A549 (cell line): ENCODE measurements around the gene EPS8.

Experiments
- FOSL2 ChIP-seq, 2 experiments: fragments of 450-650 bp in 1 of 2; fragments of >200 bp in 1 of 2; sonication (Bioruptor Twin) in 1 of 2; formaldehyde crosslinking; IDR thresholded peaks; 2 replicates each; pipeline versions ENCODE4 v1.5.0 to v1.6.1; 2016 to 2020; ENCODE audit warnings: mild to moderate bottlenecking in 1 of 2, moderate library complexity in 1 of 2
- JUNB ChIP-seq: fragments of >200 bp; sonication (Bioruptor Twin); formaldehyde crosslinking; IDR thresholded peaks from 2 replicates; pipeline ENCODE4 v1.6.1; 2016
- MAFK ChIP-seq: fragments of 450-650 bp; IDR thresholded peaks from 2 replicates; pipeline ENCODE4 v1.6.1; 2014; ENCODE audit not compliant: partially characterized antibody
- MYC ChIP-seq: IDR thresholded peaks from 2 replicates; pipeline ENCODE4 v1.6.1; 2012; ENCODE audit warnings: mild to moderate bottlenecking, inconsistent platforms, low read length, improper control_type of control experiment, borderline replicate concordance
- NPAS2 ChIP-seq: fragments of 250-450 bp; sonication (Bioruptor Pico); IDR thresholded peaks from 2 replicates; pipeline ENCODE4 v1.8.0; 2022; ENCODE audit warnings: mild to moderate bottlenecking, moderate library complexity, borderline replicate concordance
- PHF8 ChIP-seq: fragments of 200-600 bp; sonication (generic); IDR thresholded peaks from 2 replicates; pipeline ENCODE4 v1.6.1; 2016; ENCODE audit warnings: low read depth, mild to moderate bottlenecking, antibody characterized with exemption, moderate library complexity, borderline replicate concordance
- POLR2A ChIP-seq: IDR thresholded peaks from 2 replicates; pipeline ENCODE4 v1.6.1; 2012; ENCODE audit warnings: mild to moderate bottlenecking, low read length
- RAD21 ChIP-seq, 2 experiments: fragments of >200 bp in 1 of 2; sonication (Bioruptor Twin) in 1 of 2; formaldehyde crosslinking in 1 of 2; IDR thresholded peaks in 1 of 2; conservative IDR thresholded peaks in 1 of 2; 2 replicates in 1 of 2; 3 replicates in 1 of 2; pipeline ENCODE4 v1.6.1; 2012 to 2018; ENCODE audit warnings: inconsistent platforms in 1 of 2
- TF ChIP-seq, protein P1 (sequence below): fragments of >200 bp; sonication (Bioruptor Twin); formaldehyde crosslinking; IDR thresholded peaks from 3 replicates; pipeline ENCODE4 v1.5.1; 2016
- TF ChIP-seq, protein P2 (sequence below): fragments of 450-650 bp; IDR thresholded peaks from 2 replicates; pipeline ENCODE4 v1.6.1; 2014; ENCODE audit warnings: antibody characterized with exemption

DNA sequence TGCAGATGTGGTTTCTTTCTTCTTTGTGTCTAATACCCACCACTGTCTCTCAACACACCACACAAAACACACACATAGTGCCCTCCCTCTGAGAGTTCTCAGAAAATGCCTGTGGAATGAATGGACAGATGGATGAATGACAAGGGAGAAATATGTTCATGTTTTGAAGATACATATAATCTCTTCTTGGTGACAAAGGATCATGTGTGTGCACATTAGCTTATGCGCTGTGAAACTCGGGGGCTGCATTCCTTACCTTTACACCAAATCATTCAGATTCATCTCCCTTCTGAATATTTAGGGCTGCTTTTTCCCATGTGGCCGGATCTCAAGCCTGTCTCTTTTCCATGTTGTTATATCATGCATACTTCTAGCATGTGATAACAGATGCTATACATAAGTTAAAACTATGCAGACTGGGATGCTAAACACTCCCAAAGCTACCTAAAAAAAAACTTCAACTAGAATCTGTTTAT is 111.4 kb downstream of the EPS8 start:
- TF ChIP-seq, protein P1, sequence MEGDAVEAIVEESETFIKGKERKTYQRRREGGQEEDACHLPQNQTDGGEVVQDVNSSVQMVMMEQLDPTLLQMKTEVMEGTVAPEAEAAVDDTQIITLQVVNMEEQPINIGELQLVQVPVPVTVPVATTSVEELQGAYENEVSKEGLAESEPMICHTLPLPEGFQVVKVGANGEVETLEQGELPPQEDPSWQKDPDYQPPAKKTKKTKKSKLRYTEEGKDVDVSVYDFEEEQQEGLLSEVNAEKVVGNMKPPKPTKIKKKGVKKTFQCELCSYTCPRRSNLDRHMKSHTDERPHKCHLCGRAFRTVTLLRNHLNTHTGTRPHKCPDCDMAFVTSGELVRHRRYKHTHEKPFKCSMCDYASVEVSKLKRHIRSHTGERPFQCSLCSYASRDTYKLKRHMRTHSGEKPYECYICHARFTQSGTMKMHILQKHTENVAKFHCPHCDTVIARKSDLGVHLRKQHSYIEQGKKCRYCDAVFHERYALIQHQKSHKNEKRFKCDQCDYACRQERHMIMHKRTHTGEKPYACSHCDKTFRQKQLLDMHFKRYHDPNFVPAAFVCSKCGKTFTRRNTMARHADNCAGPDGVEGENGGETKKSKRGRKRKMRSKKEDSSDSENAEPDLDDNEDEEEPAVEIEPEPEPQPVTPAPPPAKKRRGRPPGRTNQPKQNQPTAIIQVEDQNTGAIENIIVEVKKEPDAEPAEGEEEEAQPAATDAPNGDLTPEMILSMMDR = no peak
- TF ChIP-seq POLR2A (no peak), NPAS2 (no peak), PHF8 (no peak), RAD21 (conservative IDR thresholded peaks at IDR 0.05 in 1 of 2, IDR thresholded peaks at IDR 0.05 in 1 of 2) (no peak), JUNB (no peak), FOSL2 (IDR thresholded peaks at IDR 0.05) (no peak), FOSL2 (CRISPR knock-in tag; IDR thresholded peaks at IDR 0.05) (no peak), MAFK (no peak), MYC (no peak)
- TF ChIP-seq, protein P2, sequence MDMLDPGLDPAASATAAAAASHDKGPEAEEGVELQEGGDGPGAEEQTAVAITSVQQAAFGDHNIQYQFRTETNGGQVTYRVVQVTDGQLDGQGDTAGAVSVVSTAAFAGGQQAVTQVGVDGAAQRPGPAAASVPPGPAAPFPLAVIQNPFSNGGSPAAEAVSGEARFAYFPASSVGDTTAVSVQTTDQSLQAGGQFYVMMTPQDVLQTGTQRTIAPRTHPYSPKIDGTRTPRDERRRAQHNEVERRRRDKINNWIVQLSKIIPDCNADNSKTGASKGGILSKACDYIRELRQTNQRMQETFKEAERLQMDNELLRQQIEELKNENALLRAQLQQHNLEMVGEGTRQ = no peak
